22Rv1 (cell line): ENCODE data around the gene CCDC142.

Experiments
- CTCF ChIP-seq: fragments of 450-650 bp; IDR thresholded peaks from 2 replicates; pipeline ENCODE4 v1.5.1; 2017; ENCODE audit warnings: mild to moderate bottlenecking
- ZFX ChIP-seq: fragments of 450-650 bp; IDR thresholded peaks from 2 replicates; pipeline ENCODE4 v1.6.1; 2017; ENCODE audit warnings: antibody characterized with exemption, borderline replicate concordance

- TF ChIP-seq CTCF = no peak
- no peak for TF ChIP-seq ZFX
Measured at GRCh38 chr2:74439373-74439772, 43.4 kb downstream of the CCDC142 start.
